HepG2 (cell line): ENCODE data around the gene YWHAQ. TPM values are rescaled to one million over a fixed set of nuclear protein-coding genes. Genes with fewer than 3 reads are reported as not detected.

Experiments used
- ATAC-seq: fragments of 200-7000 bp; cut with Tn5 transposase; 3 replicates; pipeline ENCODE4 v1.9.1; 2020; ENCODE audit warnings: mild to moderate bottlenecking, moderate library complexity
- BruUV-seq: library from RNA; stranded (reverse); fragments of 400-500 nt; replicated peaks from 2 replicates; lab custom pipeline; 2021; lab: Mats Ljungman, UMichigan
- CTCF ChIA-PET: fragments of 300-600 bp; formaldehyde crosslinking; extraction: SDS; loops from one replicate; lab custom pipeline; 2021; ENCODE audit warnings: low total read pairs, inconsistent platforms, low intra/inter-chr PET ratio; lab: Yijun Ruan, JAX
- POLR2A ChIA-PET: fragments of 350-600 bp; sonication (Branson Sonifier 250); formaldehyde crosslinking; loops from one replicate; lab custom pipeline; 2020; ENCODE audit warnings: antibody characterized with exemption, inconsistent platforms; lab: Yijun Ruan, JAX
- DNase-seq: peaks from one replicate; pipeline ENCODE4 v3.0.0-alpha.2; 2015; ENCODE audit warnings: low spot score
- FAIRE-seq: peaks from 3 replicates; lab custom pipeline; 2011; peaks lifted over from hg19 to GRCh38; lab: Jason Lieb, UNC
- H2AFZ ChIP-seq: one replicate; pipeline ENCODE4 v1.6.1; 2011; ENCODE audit warnings: low read length, inconsistent platforms
- H3K27ac ChIP-seq: fragments of 300-600 bp; 3 replicates; pipeline ENCODE4 v1.8.0; 2011; ENCODE audit warnings: mixed run types, mild to moderate bottlenecking, mixed read lengths, low read length, inconsistent platforms; ENCODE audit not compliant: insufficient read depth; ENCODE audit errors: extremely low read length
- H3K27me3 ChIP-seq, 2 experiments: fragments of 200-600 bp in 1 of 2; 2 replicates in 1 of 2; 3 replicates in 1 of 2; pipeline versions ENCODE4 v1.6.0 to v1.8.0; 2011; ENCODE audit warnings: low read length in 2 of 2, mild to moderate bottlenecking in 2 of 2, moderate library complexity in 2 of 2, inconsistent platforms in 1 of 2; ENCODE audit not compliant: insufficient read depth in 2 of 2, control insufficient read depth in 1 of 2
- H3K36me3 ChIP-seq, 2 experiments: fragments of 200-600 bp in 1 of 2; replicated peaks in 1 of 2; 2 replicates in 1 of 2; 3 replicates in 1 of 2; pipeline versions ENCODE4 v1.5.1 to v1.8.0; 2011; ENCODE audit warnings: low read length in 2 of 2, inconsistent platforms in 1 of 2; ENCODE audit not compliant: insufficient read depth in 2 of 2, control insufficient read depth in 1 of 2
- H3K4me1 ChIP-seq: 2 replicates; pipeline ENCODE4 v1.5.1; 2012; ENCODE audit warnings: low read length, inconsistent platforms; ENCODE audit not compliant: insufficient read depth
- H3K4me2 ChIP-seq: 2 replicates; pipeline ENCODE4 v1.6.0; 2011; ENCODE audit warnings: low read depth, low read length, inconsistent platforms
- H3K4me3 ChIP-seq, 3 experiments: fragments of 200-600 bp in 1 of 3; sonication (generic), shearing (Covaris generic) in 1 of 3; replicated peaks in 1 of 3; 2 replicates each; pipeline ENCODE4 v1.5.1; 2011 to 2016; ENCODE audit warnings: low read length in 3 of 3, inconsistent platforms in 2 of 3, low read depth in 2 of 3, mild to moderate bottlenecking in 2 of 3, control low read depth in 1 of 3, mixed read lengths in 1 of 3; ENCODE audit not compliant: insufficient read depth in 1 of 3
- H3K79me2 ChIP-seq: one replicate; pipeline ENCODE4 v1.6.1; 2011; ENCODE audit warnings: low read length, inconsistent platforms; ENCODE audit not compliant: insufficient read depth
- H3K9ac ChIP-seq: 2 replicates; pipeline ENCODE4 v1.6.0; 2011; ENCODE audit warnings: mild to moderate bottlenecking, low read depth, low read length, inconsistent platforms; ENCODE audit not compliant: insufficient read depth
- H3K9me3 ChIP-seq: 2 replicates; pipeline ENCODE4 v1.5.1; 2012; ENCODE audit warnings: mild to moderate bottlenecking, low read length
- H4K20me1 ChIP-seq: 2 replicates; pipeline ENCODE4 v1.6.0; 2011; ENCODE audit warnings: inconsistent platforms, mild to moderate bottlenecking, low read length, moderate library complexity; ENCODE audit not compliant: insufficient read depth
- ATF6 ChIP-seq: sonication (generic); formaldehyde crosslinking; conservative IDR thresholded peaks from 2 replicates; pipeline ENCODE4 v1.4.0; 2020; ENCODE audit warnings: missing genetic modification reagents
- FOSL1 ChIP-seq: sonication (generic); formaldehyde crosslinking; IDR thresholded peaks from 2 replicates; pipeline ENCODE4 v1.9.0; 2021; ENCODE audit warnings: missing genetic modification reagents, borderline replicate concordance
- MIXL1 ChIP-seq: IDR thresholded peaks from 2 replicates; pipeline ENCODE4 v1.6.1; 2016
- NR2F1 ChIP-seq, 2 experiments: fragments of 450-650 bp in 1 of 2; formaldehyde crosslinking in 1 of 2; IDR thresholded peaks; 2 replicates each; pipeline versions ENCODE4 v1.5.0 to v1.6.1; 2016 to 2020; ENCODE audit warnings: mild to moderate bottlenecking in 1 of 2, missing compliant biosample characterization in 1 of 2, missing genetic modification reagents in 1 of 2, moderate library complexity in 1 of 2
- RORA ChIP-seq: sonication (generic); formaldehyde crosslinking; IDR thresholded peaks from 2 replicates; pipeline ENCODE4 v1.5.0; 2020; ENCODE audit warnings: mild to moderate bottlenecking, missing genetic modification reagents, moderate library complexity
- SAP130 ChIP-seq: IDR thresholded peaks from 2 replicates; pipeline ENCODE4 v1.6.1; 2016; ENCODE audit warnings: low read depth
- SOX13 ChIP-seq, 3 experiments: fragments of 450-650 bp in 1 of 3; sonication (generic) in 1 of 3; formaldehyde crosslinking in 1 of 3; IDR thresholded peaks in 2 of 3; conservative IDR thresholded peaks in 1 of 3; 2 replicates each; pipeline versions ENCODE4 v1.5.0 to v1.6.1; 2016 to 2020; ENCODE audit warnings: antibody characterized with exemption in 1 of 3, mild to moderate bottlenecking in 1 of 3, missing compliant biosample characterization in 1 of 3, missing genetic modification reagents in 1 of 3, moderate library complexity in 1 of 3
- WIZ ChIP-seq: sonication (generic); formaldehyde crosslinking; IDR thresholded peaks from 2 replicates; pipeline ENCODE4 v1.5.1; 2020; ENCODE audit warnings: mild to moderate bottlenecking, missing genetic modification reagents
- ZBTB1 ChIP-seq: sonication (generic); formaldehyde crosslinking; IDR thresholded peaks from 2 replicates; pipeline ENCODE4 v1.4.0; 2020; ENCODE audit warnings: missing genetic modification reagents, borderline replicate concordance
- ZNF263 ChIP-seq: sonication (generic); formaldehyde crosslinking; IDR thresholded peaks from 2 replicates; pipeline ENCODE4 v1.4.0; 2020; ENCODE audit warnings: missing genetic modification reagents
- ZNF414 ChIP-seq: sonication (generic); formaldehyde crosslinking; IDR thresholded peaks from 2 replicates; pipeline ENCODE4 v1.5.0; 2020; ENCODE audit warnings: missing genetic modification reagents
- ZNF619 ChIP-seq: sonication (generic); formaldehyde crosslinking; IDR thresholded peaks from 2 replicates; pipeline ENCODE4 v1.4.0; 2020; ENCODE audit warnings: mild to moderate bottlenecking, missing genetic modification reagents
- WGBS: methylation state at CpG from one replicate; pipeline ENCODE4 v1.1.6; 2017; ENCODE audit warnings: low lambda C conversion rate; 5-methylcytosine and 5-hydroxymethylcytosine counted together
- in situ Hi-C: cut with HindIII; loops from 2 replicates; pipeline ENCODE4 v1.10.0; 2017; ENCODE audit warnings: low pct_unique_long_range_greater_than_20kb; ENCODE audit not compliant: extremely low pct_ligation_motif_present
- intact Hi-C: fragments of 100-400 bp; cut with micrococcal nuclease; formaldehyde crosslinking; loops from one replicate; pipeline ENCODE4 v1.10.0; 2022; ENCODE audit not compliant: unreplicated experiment
- polyA plus RNA-seq, 8 experiments: library from polyadenylated mRNA; depleted of rRNA in 3 of 8; stranded (reverse) in 7 of 8; unstranded in 1 of 8; fragments of >200 nt; fragmentation: Illumina TruSeq in 4 of 8; extraction: Trizol in 4 of 8; gene quantifications; 2 replicates each; pipeline versions ENCODE4 v1.2.1 to v1.2.3, GENCODE V29; 2011 to 2016; ENCODE audit warnings: low read depth in 4 of 8, missing spikeins in 1 of 8, mixed read lengths in 1 of 8; ENCODE audit not compliant: insufficient read depth in 1 of 8
- total RNA-seq, 5 experiments: library from RNA; depleted of rRNA; stranded (reverse); fragments of >200 nt; fragmentation: Illumina TruSeq; extraction: Trizol; gene quantifications; 2 replicates each; pipeline ENCODE4 v1.2.3, GENCODE V29; 2016; ENCODE audit warnings: low read depth in 1 of 5
- TF ChIP-seq, protein P1 (sequence below): sonication (generic); formaldehyde crosslinking; IDR thresholded peaks from 2 replicates; pipeline ENCODE4 v1.4.0; 2020; ENCODE audit warnings: missing genetic modification reagents
- TF ChIP-seq, protein P2 (sequence below): sonication (generic); formaldehyde crosslinking; IDR thresholded peaks from 2 replicates; pipeline ENCODE4 v1.4.0; 2020; ENCODE audit warnings: missing genetic modification reagents, borderline replicate concordance
- TF ChIP-seq, protein P3 (sequence below): IDR thresholded peaks from 2 replicates; pipeline ENCODE4 v1.6.1; 2016; ENCODE audit warnings: control low read depth

Gene YWHAQ
- total and polyA plus RNA-seq, 2 of the 13 experiments (the other 11 are each of a cell fraction or from before 2014, with no cell fraction given), result 160 to 304 TPM

GRCh38 chr2:9657083-9657482, 26.3 kb upstream of the YWHAQ start (continued):
- TF ChIP-seq, protein P1, sequence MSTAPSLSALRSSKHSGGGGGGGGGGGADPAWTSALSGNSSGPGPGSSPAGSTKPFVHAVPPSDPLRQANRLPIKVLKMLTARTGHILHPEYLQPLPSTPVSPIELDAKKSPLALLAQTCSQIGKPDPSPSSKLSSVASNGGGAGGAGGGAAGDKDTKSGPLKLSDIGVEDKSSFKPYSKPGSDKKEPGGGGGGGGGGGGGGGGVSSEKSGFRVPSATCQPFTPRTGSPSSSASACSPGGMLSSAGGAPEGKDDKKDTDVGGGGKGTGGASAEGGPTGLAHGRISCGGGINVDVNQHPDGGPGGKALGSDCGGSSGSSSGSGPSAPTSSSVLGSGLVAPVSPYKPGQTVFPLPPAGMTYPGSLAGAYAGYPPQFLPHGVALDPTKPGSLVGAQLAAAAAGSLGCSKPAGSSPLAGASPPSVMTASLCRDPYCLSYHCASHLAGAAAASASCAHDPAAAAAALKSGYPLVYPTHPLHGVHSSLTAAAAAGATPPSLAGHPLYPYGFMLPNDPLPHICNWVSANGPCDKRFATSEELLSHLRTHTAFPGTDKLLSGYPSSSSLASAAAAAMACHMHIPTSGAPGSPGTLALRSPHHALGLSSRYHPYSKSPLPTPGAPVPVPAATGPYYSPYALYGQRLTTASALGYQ (CRISPR knock-in tag), result no peak

DNA sequence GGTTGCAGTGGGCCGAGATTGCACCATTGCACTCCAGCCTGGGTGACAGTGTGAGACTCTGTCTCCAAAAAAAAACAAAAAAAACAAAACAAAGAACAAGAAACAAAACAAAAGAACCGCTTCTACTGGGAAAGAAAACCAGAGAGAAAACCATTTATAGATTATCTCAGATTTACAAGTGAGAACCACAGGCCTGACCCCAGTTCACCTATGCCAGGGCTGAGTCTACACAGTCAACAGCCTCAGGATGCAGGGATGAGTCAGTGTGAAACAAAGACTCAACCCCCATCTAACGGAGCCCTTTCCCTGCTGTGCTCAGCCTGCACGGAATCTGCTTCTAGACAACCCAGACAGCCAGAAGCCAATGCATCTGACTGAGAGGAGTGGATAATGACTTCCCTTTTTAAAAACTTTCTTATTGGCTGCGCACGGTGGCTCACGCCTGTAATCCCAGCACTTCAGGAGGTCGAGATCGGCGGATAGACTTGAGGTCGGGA, 25.5 kb upstream of the YWHAQ start:
- BruUV-seq, result no TSS peak
- no peaks in the 10 kb centered on the region for H4K20me1 ChIP-seq
- intact Hi-C loops, result no loop called here
- no peaks in the 10 kb centered on the region for H3K9me3 ChIP-seq
- peak; percentile 56 for ATAC-seq
- no peak for FAIRE-seq
- H3K36me3 ChIP-seq, result no peaks in the 10 kb centered on the region
- in situ Hi-C loops, result no loop called here
- no peak overlapping the region for H3K9ac ChIP-seq
- H2AFZ ChIP-seq, result no peak overlapping the region
- H3K4me1 ChIP-seq, result peaks cover 48% of the 10 kb centered on the region
- no peaks in the 10 kb centered on the region for H3K79me2 ChIP-seq
- WGBS, result 48% methylated on average over 11 of the region's 11 CpGs
- no peak overlapping the region for H3K27ac ChIP-seq
- ChIA-PET CTCF (no interaction called here), POLR2A (interaction anchor here (0.6 to 1.6 kb wide), 2 partner anchors 26 to 96 kb away, joined by 3 to 12 read pairs; partner anchors contain the start of gene YWHAQ)
- no peak overlapping the region for H3K4me3 ChIP-seq
- peak; percentile 53 for DNase-seq
- peaks cover 0 to 6% of the 10 kb centered on the region in 2 experiments; a peak in 1 of 5 replicates for H3K27me3 ChIP-seq
- H3K4me2 ChIP-seq, result no peak overlapping the region
- TF ChIP-seq ZNF619 (CRISPR knock-in tag) (no peak), WIZ (CRISPR knock-in tag) (no peak), SOX13 (IDR thresholded peaks at IDR 0.05) (no peak), SOX13 (CRISPR knock-in tag; conservative IDR thresholded peaks at IDR 0.05 in 1 of 2, IDR thresholded peaks at IDR 0.05 in 1 of 2) (no peak), ZBTB1 (CRISPR knock-in tag) (no peak), SAP130 (peak; percentile 32; the same call in 1 of the 2 replicates), ATF6 (CRISPR knock-in tag) (no peak), MIXL1 (no peak), ZNF414 (CRISPR knock-in tag) (no peak), ZNF263 (CRISPR knock-in tag) (no peak), NR2F1 (CRISPR knock-in tag; IDR thresholded peaks at IDR 0.05) (peak in 1 of 2 experiments; percentile 64; a peak in 2 of 4 replicates), RORA (CRISPR knock-in tag) (no peak), FOSL1 (CRISPR knock-in tag) (peak; percentile 33; the same call in 1 of the 2 replicates)
- TF ChIP-seq, protein P2, sequence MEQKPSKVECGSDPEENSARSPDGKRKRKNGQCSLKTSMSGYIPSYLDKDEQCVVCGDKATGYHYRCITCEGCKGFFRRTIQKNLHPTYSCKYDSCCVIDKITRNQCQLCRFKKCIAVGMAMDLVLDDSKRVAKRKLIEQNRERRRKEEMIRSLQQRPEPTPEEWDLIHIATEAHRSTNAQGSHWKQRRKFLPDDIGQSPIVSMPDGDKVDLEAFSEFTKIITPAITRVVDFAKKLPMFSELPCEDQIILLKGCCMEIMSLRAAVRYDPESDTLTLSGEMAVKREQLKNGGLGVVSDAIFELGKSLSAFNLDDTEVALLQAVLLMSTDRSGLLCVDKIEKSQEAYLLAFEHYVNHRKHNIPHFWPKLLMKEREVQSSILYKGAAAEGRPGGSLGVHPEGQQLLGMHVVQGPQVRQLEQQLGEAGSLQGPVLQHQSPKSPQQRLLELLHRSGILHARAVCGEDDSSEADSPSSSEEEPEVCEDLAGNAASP, result peak; percentile 83; the same call in 1 of the 2 replicates
- TF ChIP-seq, protein P3, sequence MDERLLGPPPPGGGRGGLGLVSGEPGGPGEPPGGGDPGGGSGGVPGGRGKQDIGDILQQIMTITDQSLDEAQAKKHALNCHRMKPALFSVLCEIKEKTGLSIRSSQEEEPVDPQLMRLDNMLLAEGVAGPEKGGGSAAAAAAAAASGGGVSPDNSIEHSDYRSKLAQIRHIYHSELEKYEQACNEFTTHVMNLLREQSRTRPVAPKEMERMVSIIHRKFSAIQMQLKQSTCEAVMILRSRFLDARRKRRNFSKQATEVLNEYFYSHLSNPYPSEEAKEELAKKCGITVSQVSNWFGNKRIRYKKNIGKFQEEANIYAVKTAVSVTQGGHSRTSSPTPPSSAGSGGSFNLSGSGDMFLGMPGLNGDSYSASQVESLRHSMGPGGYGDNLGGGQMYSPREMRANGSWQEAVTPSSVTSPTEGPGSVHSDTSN, result no peak
